H1 (cell line): ENCODE results near the gene CHAC1. TPM values are rescaled to one million over a fixed set of nuclear protein-coding genes. Genes with fewer than 3 reads are reported as not detected.

Experiments
- CBX8 ChIP-seq: fragments of 300-800, 300-1000 bp; sonication (generic); IDR thresholded peaks from 2 replicates; pipeline ENCODE4 v1.7.1; 2016; ENCODE audit warnings: low read depth, low read length, borderline replicate concordance
- E2F6 ChIP-seq: IDR thresholded peaks from 2 replicates; pipeline ENCODE4 v1.6.1; 2012; ENCODE audit warnings: inconsistent platforms
- FOSL1 ChIP-seq: IDR thresholded peaks from 2 replicates; pipeline ENCODE4 v1.6.1; 2011; ENCODE audit warnings: mild to moderate bottlenecking, low read depth, low read length, moderate library complexity; ENCODE audit not compliant: insufficient read depth
- PHF8 ChIP-seq: fragments of 200-600 bp; sonication (generic); conservative IDR thresholded peaks from 2 replicates; pipeline ENCODE4 v1.7.1; 2012; ENCODE audit warnings: low read depth, mild to moderate bottlenecking, inconsistent platforms, low read length, moderate library complexity
- RNF2 ChIP-seq: fragments of 200-900, 300-1000 bp; sonication (generic); IDR thresholded peaks from 2 replicates; pipeline ENCODE4 v1.7.1; 2016; ENCODE audit warnings: borderline replicate concordance, low read depth, mild to moderate bottlenecking, antibody characterized with exemption, low read length; ENCODE audit not compliant: poor library complexity, severe bottlenecking; ENCODE audit errors: missing control alignments
- SIN3A ChIP-seq, 2 experiments: IDR thresholded peaks in 1 of 2; conservative IDR thresholded peaks in 1 of 2; 2 replicates each; pipeline ENCODE4 v1.6.1; 2011 to 2012; ENCODE audit warnings: low read length in 2 of 2, improper control_type of control experiment in 1 of 2, low read depth in 1 of 2, mild to moderate bottlenecking in 1 of 2
- SRF ChIP-seq: IDR thresholded peaks from 2 replicates; pipeline ENCODE4 v1.6.1; 2011; ENCODE audit warnings: mild to moderate bottlenecking, low read depth, low read length, moderate library complexity
- SUZ12 ChIP-seq: fragments of 200-600 bp; sonication (generic); IDR thresholded peaks from 2 replicates; pipeline ENCODE4 v1.6.1; 2012; ENCODE audit warnings: mild to moderate bottlenecking, inconsistent platforms, low read length, moderate library complexity, mixed read lengths
- polyA plus RNA-seq, 7 experiments: library from polyadenylated mRNA; depleted of rRNA in 3 of 7; stranded (reverse) in 5 of 7; unstranded in 2 of 7; fragments of >200 nt in 5 of 7; fragments of 200-250 nt in 2 of 7; gene quantifications; 1 replicate in 5 of 7; 2 replicates in 1 of 7; 4 replicates in 1 of 7; pipeline versions ENCODE4 v1.2.1 to v1.2.3, GENCODE V29; 2011 to 2013; ENCODE audit warnings: missing spikeins in 2 of 7, mixed read lengths in 2 of 7
- total RNA-seq: library from RNA; stranded (reverse); fragmentation: NEBNext Ultra II Directional; extraction: Animal tissue kit (Norgen Biotek cat#: 25700); gene quantifications from 2 replicates; pipeline ENCODE4 v1.2.1, GENCODE V29; 2021
- TF ChIP-seq, protein P1 (sequence below): fragments of 300-600 bp; sonication (generic); IDR thresholded peaks from 2 replicates; pipeline ENCODE4 v1.7.1; 2012; ENCODE audit warnings: low read length, moderate library complexity, mild to moderate bottlenecking, inconsistent platforms; ENCODE audit not compliant: insufficient replicate concordance
- TF ChIP-seq, protein P2 (sequence below): IDR thresholded peaks from 2 replicates; pipeline ENCODE4 v1.6.1; 2012; ENCODE audit warnings: inconsistent platforms

The CHAC1 gene
- total and polyA plus RNA-seq, 2 of the 8 experiments (the other 6 are each of a cell fraction or from before 2014, with no cell fraction given), result 34.3 to 159 TPM

- TF ChIP-seq, protein P1, sequence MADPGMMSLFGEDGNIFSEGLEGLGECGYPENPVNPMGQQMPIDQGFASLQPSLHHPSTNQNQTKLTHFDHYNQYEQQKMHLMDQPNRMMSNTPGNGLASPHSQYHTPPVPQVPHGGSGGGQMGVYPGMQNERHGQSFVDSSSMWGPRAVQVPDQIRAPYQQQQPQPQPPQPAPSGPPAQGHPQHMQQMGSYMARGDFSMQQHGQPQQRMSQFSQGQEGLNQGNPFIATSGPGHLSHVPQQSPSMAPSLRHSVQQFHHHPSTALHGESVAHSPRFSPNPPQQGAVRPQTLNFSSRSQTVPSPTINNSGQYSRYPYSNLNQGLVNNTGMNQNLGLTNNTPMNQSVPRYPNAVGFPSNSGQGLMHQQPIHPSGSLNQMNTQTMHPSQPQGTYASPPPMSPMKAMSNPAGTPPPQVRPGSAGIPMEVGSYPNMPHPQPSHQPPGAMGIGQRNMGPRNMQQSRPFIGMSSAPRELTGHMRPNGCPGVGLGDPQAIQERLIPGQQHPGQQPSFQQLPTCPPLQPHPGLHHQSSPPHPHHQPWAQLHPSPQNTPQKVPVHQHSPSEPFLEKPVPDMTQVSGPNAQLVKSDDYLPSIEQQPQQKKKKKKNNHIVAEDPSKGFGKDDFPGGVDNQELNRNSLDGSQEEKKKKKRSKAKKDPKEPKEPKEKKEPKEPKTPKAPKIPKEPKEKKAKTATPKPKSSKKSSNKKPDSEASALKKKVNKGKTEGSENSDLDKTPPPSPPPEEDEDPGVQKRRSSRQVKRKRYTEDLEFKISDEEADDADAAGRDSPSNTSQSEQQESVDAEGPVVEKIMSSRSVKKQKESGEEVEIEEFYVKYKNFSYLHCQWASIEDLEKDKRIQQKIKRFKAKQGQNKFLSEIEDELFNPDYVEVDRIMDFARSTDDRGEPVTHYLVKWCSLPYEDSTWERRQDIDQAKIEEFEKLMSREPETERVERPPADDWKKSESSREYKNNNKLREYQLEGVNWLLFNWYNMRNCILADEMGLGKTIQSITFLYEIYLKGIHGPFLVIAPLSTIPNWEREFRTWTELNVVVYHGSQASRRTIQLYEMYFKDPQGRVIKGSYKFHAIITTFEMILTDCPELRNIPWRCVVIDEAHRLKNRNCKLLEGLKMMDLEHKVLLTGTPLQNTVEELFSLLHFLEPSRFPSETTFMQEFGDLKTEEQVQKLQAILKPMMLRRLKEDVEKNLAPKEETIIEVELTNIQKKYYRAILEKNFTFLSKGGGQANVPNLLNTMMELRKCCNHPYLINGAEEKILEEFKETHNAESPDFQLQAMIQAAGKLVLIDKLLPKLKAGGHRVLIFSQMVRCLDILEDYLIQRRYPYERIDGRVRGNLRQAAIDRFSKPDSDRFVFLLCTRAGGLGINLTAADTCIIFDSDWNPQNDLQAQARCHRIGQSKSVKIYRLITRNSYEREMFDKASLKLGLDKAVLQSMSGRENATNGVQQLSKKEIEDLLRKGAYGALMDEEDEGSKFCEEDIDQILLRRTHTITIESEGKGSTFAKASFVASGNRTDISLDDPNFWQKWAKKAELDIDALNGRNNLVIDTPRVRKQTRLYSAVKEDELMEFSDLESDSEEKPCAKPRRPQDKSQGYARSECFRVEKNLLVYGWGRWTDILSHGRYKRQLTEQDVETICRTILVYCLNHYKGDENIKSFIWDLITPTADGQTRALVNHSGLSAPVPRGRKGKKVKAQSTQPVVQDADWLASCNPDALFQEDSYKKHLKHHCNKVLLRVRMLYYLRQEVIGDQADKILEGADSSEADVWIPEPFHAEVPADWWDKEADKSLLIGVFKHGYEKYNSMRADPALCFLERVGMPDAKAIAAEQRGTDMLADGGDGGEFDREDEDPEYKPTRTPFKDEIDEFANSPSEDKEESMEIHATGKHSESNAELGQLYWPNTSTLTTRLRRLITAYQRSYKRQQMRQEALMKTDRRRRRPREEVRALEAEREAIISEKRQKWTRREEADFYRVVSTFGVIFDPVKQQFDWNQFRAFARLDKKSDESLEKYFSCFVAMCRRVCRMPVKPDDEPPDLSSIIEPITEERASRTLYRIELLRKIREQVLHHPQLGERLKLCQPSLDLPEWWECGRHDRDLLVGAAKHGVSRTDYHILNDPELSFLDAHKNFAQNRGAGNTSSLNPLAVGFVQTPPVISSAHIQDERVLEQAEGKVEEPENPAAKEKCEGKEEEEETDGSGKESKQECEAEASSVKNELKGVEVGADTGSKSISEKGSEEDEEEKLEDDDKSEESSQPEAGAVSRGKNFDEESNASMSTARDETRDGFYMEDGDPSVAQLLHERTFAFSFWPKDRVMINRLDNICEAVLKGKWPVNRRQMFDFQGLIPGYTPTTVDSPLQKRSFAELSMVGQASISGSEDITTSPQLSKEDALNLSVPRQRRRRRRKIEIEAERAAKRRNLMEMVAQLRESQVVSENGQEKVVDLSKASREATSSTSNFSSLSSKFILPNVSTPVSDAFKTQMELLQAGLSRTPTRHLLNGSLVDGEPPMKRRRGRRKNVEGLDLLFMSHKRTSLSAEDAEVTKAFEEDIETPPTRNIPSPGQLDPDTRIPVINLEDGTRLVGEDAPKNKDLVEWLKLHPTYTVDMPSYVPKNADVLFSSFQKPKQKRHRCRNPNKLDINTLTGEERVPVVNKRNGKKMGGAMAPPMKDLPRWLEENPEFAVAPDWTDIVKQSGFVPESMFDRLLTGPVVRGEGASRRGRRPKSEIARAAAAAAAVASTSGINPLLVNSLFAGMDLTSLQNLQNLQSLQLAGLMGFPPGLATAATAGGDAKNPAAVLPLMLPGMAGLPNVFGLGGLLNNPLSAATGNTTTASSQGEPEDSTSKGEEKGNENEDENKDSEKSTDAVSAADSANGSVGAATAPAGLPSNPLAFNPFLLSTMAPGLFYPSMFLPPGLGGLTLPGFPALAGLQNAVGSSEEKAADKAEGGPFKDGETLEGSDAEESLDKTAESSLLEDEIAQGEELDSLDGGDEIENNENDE, result no peak
- TF ChIP-seq SIN3A (conservative IDR thresholded peaks at IDR 0.05 in 1 of 2, IDR thresholded peaks at IDR 0.05 in 1 of 2; ENCODE audit: low read depth in 1 of 2, low read length in 2 of 2) (no peak), E2F6 (no peak), FOSL1 (no peak), SUZ12 (no peak), PHF8 (no peak), SRF (no peak), RNF2 (no peak), CBX8 (no peak)
- TF ChIP-seq, protein P2, sequence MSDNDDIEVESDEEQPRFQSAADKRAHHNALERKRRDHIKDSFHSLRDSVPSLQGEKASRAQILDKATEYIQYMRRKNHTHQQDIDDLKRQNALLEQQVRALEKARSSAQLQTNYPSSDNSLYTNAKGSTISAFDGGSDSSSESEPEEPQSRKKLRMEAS, result no peak
Measured at GRCh38 chr15:40932156-40932555, 21.1 kb upstream of the CHAC1 start (continued).
